Stromal cell of bone marrow (primary cell): Measurements from ENCODE around the gene MLLT10.

ENCODE experiments used
- DNase-seq: peaks from one replicate; pipeline ENCODE4 v3.0.0-alpha.2; 2012; ENCODE audit warnings: low read depth

The MLLT10 gene

GRCh38 chr10:21501731-21502347 is 32.2 kb upstream of the MLLT10 start:
- DNase-seq: no peak

GRCh38 chr10:21502348-21502740 is 31.7 kb upstream of the MLLT10 start:
- DNase-seq: no peak

- no peak for DNase-seq
These were observed 30.5 kb upstream of the MLLT10 start for GRCh38 chr10:21503542-21503941.

GRCh38 chr10:21505711-21506278 is 28.2 kb upstream of the MLLT10 start:
- no peak for DNase-seq

GRCh38 chr10:21506351-21506750 is 27.7 kb upstream of the MLLT10 start:
- DNase-seq: no peak

GRCh38 chr10:21507150-21507549 is 26.9 kb upstream of the MLLT10 start:
- DNase-seq: no peak

GRCh38 chr10:21508706-21509331 is 25.2 kb upstream of the MLLT10 start:
- no peak for DNase-seq

GRCh38 chr10:21509341-21510240 is 24.4 kb upstream of the MLLT10 start:
- DNase-seq: no peak

GRCh38 chr10:21510241-21511094 is 23.6 kb upstream of the MLLT10 start:
- no peak for DNase-seq

GRCh38 chr10:21511095-21511570 is 22.9 kb upstream of the MLLT10 start:
- no peak for DNase-seq

- DNase-seq: no peak
These were observed 22.0 kb upstream of the MLLT10 start for GRCh38 chr10:21511946-21512572.

GRCh38 chr10:21512573-21513404 is 21.2 kb upstream of the MLLT10 start:
- no peak for DNase-seq

GRCh38 chr10:21513405-21513788 is 20.6 kb upstream of the MLLT10 start:
- no peak for DNase-seq

GRCh38 chr10:21514129-21514817 is 19.8 kb upstream of the MLLT10 start:
- no peak for DNase-seq

GRCh38 chr10:21514818-21515351 is 19.1 kb upstream of the MLLT10 start:
- DNase-seq: no peak

GRCh38 chr10:21515361-21516241 is 18.4 kb upstream of the MLLT10 start:
- no peak for DNase-seq

- DNase-seq: no peak
These were observed 17.5 kb upstream of the MLLT10 start for GRCh38 chr10:21516242-21517131.
